Esophagus muscularis mucosa (tissue), 4 donors: ENCODE results near the gene NCK1.

Experiments
- CTCF ChIP-seq, 3 experiments: fragments of 200-600 bp in 2 of 3; fragments of 450-650 bp in 1 of 3; sonication (generic) in 2 of 3; IDR thresholded peaks; one replicate each; pipeline ENCODE4 v1.5.1; 2017 to 2019; ENCODE audit warnings: antibody characterized with exemption in 3 of 3, mild to moderate bottlenecking in 2 of 3, moderate library complexity in 1 of 3
- EP300 ChIP-seq: sonication (generic); formaldehyde crosslinking; IDR thresholded peaks from one replicate; pipeline ENCODE4 v1.6.1; 2017; ENCODE audit warnings: antibody characterized with exemption
- POLR2A ChIP-seq: fragments of 450-650 bp; IDR thresholded peaks from one replicate; pipeline ENCODE4 v1.6.1; 2017; ENCODE audit warnings: antibody characterized with exemption, moderate library complexity, mild to moderate bottlenecking, low read depth
- POLR2AphosphoS5 ChIP-seq, 2 donors: sonication (generic); formaldehyde crosslinking; IDR thresholded peaks; one replicate each; pipeline ENCODE4 v1.6.1; 2017; ENCODE audit warnings: antibody characterized with exemption in 2 of 2

GRCh38 chr3:136988651-136989050, 126.6 kb downstream of the NCK1 start:
- no peak for TF ChIP-seq CTCF (IDR thresholded peaks at IDR 0.05)
- no peak for TF ChIP-seq POLR2A
- no peak for TF ChIP-seq EP300
- no peak for TF ChIP-seq POLR2AphosphoS5 (IDR thresholded peaks at IDR 0.05)
